Measurements from ENCODE around the gene SLC22A16. TPM values are rescaled to one million over a fixed set of nuclear protein-coding genes. Genes with fewer than 3 reads are reported as not detected.

Gene SLC22A16
- total RNA-seq, 1 experiment from 2014 or later: not detected

DNA sequence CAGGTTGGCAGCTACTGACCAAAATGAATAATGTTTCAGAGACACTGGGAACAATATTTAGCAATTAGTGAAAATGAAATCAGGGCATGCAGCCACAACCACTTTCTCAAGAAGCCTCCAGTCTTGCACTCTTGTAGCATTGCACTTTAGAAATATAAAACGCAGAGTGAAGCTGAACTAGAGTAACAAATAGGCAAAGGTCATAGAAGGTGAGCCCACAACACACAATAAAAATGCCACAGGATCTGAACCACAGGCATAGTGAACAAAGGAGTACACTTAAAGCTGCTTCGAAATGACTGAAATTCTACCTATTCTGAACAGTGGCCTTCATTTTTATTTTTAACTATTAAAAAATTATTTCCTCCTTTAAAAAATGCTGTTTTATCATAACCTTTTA is 86.0 kb downstream of the SLC22A16 start:
- DNase-seq: no peak
- H3K36me3 ChIP-seq (replicated peaks; ENCODE audit: control insufficient read depth, insufficient read depth, low read length): no peaks in the 10 kb centered on the region
- H3K27me3 ChIP-seq (ENCODE audit: control insufficient read depth, insufficient read depth, low read length): no peaks in the 10 kb centered on the region
- H3K4me3 ChIP-seq (ENCODE audit: insufficient read depth, low read depth, low read length): no peak overlapping the region

DNA sequence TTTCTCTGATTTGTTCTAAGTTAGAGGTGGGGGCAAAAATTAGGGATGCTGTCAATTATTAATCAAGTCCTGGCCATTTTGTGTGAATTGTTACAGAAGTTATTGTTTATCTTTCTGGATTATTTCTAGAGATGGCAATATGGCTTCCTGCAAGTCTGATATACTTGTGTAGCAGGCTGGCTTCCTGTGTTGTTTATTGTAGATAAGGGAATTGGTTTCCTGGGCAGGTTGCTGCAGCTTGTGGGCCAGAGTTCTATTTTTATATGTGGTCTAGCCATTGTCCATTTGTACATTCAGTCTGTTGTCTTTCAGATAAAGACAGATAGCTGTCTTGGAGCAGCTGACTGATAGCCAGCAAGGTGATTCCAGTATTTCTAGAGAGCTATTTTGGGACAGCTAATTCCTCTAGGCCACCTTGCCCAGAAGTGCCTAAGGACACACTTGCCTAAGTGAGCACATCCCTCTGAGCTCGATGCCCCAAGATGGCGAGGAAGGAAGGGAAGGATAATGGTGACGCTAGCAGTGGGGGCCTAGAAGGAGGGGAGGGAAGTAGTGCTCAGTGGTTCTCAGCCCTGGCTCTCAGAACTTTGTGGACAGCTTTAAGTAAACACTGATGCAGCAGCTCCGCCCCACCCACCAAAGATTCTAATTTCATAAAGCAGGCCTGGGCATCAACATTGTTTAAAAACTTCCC is 86.6 kb downstream of the SLC22A16 start:
- H3K27me3 ChIP-seq (ENCODE audit: control insufficient read depth, insufficient read depth, low read length): no peaks in the 10 kb centered on the region
- no peak overlapping the region for H3K4me3 ChIP-seq (ENCODE audit: insufficient read depth, low read depth, low read length)
- DNase-seq: no peak
- no peaks in the 10 kb centered on the region for H3K36me3 ChIP-seq (replicated peaks; ENCODE audit: control insufficient read depth, insufficient read depth, low read length)

GRCh38 chr6:110387986-110388385 is 88.4 kb downstream of the SLC22A16 start:
- no peaks in the 10 kb centered on the region for H3K36me3 ChIP-seq (replicated peaks; ENCODE audit: control insufficient read depth, insufficient read depth, low read length)
- H3K4me3 ChIP-seq (ENCODE audit: insufficient read depth, low read depth, low read length): no peak overlapping the region
- H3K27me3 ChIP-seq (ENCODE audit: control insufficient read depth, insufficient read depth, low read length): no peaks in the 10 kb centered on the region
- no peak for DNase-seq

GRCh38 chr6:110385458-110385863 is 91.0 kb downstream of the SLC22A16 start:
- no peaks in the 10 kb centered on the region for H3K27me3 ChIP-seq (ENCODE audit: control insufficient read depth, insufficient read depth, low read length)
- H3K4me3 ChIP-seq (ENCODE audit: insufficient read depth, low read depth, low read length): no peak overlapping the region
- DNase-seq: no peak
- H3K36me3 ChIP-seq (replicated peaks; ENCODE audit: control insufficient read depth, insufficient read depth, low read length): no peaks in the 10 kb centered on the region

GRCh38 chr6:110378552-110378951 is 97.9 kb downstream of the SLC22A16 start:
- DNase-seq: no peak
- H3K27me3 ChIP-seq (ENCODE audit: control insufficient read depth, insufficient read depth, low read length): no peaks in the 10 kb centered on the region
- H3K4me3 ChIP-seq (ENCODE audit: insufficient read depth, low read depth, low read length): no peak overlapping the region
- no peaks in the 10 kb centered on the region for H3K36me3 ChIP-seq (replicated peaks; ENCODE audit: control insufficient read depth, insufficient read depth, low read length)

Other genes with a start within 250 kb of the SLC22A16 start
- 0.41 and 0.69 TPM in 2 replicates for gene METTL24, start 118.3 kb downstream of the SLC22A16 start, total RNA-seq (2014; rRNA removed; shearing (Covaris generic))
- gene DDO, start 61.0 kb downstream of the SLC22A16 start, total RNA-seq (2014; rRNA removed; shearing (Covaris generic)): not detected in 2 replicates